Testis (tissue), 2 donors: ENCODE data around the gene AOC1.

Source experiments
- CTCF ChIP-seq, 3 experiments: fragments of 450-650 bp in 2 of 3; fragments of 200-600 bp in 1 of 3; sonication (generic) in 1 of 3; IDR thresholded peaks; one replicate each; pipeline ENCODE4 v1.5.1; 2016 to 2019; ENCODE audit warnings: antibody characterized with exemption in 3 of 3, mild to moderate bottlenecking in 2 of 3, moderate library complexity in 1 of 3
- POLR2A ChIP-seq: fragments of 450-650 bp; IDR thresholded peaks from one replicate; pipeline ENCODE4 v1.6.1; 2017; ENCODE audit warnings: antibody characterized with exemption, mild to moderate bottlenecking, moderate library complexity

GRCh38 chr7:150875791-150876190 is 23.5 kb downstream of the AOC1 start:
- TF ChIP-seq CTCF (IDR thresholded peaks at IDR 0.05) (peak in 1 of 3 experiments; percentile 16), POLR2A (no peak)
